Measurements from ENCODE around the gene ITPR1. TPM values are rescaled to one million over a fixed set of nuclear protein-coding genes. Genes with fewer than 3 reads are reported as not detected.
A peak's percentile ranks its signal among the peaks of the same experiment; 100 is the strongest.

Gene ITPR1
- total RNA-seq, 1 experiment from 2014 or later, result 48.5 TPM

GRCh38 chr3:4600493-4600892, 107.3 kb downstream of the ITPR1 start:
- Histone ChIP-seq H3K4me2 (ENCODE audit: low read length) (no peak overlapping the region), H4K20me1 (ENCODE audit: low read length) (no peaks in the 10 kb centered on the region), H3F3A (ENCODE audit: low read length, unreplicated experiment) (no peaks in the 10 kb centered on the region), H3K9me2 (replicated peaks; ENCODE audit: low read length) (no peaks in the 10 kb centered on the region), H3K27me3 (ENCODE audit: low read length) (no peaks in the 10 kb centered on the region), H3K36me3 (ENCODE audit: low read depth, low read length) (no peaks in the 10 kb centered on the region), H3K9ac (ENCODE audit: low read length) (no peak overlapping the region), H3K79me2 (ENCODE audit: low read length) (no peaks in the 10 kb centered on the region), H3K4me3 (ENCODE audit: low read length) (no peak overlapping the region), H2AFZ (ENCODE audit: low read length) (no peak overlapping the region), H3K9me3 (ENCODE audit: low read length) (no peaks in the 10 kb centered on the region), H3K27ac (ENCODE audit: low read length) (no peak overlapping the region), H3K4me1 (ENCODE audit: insufficient read depth, low read length) (no peaks in the 10 kb centered on the region)
- DNase-seq (no peak), ATAC-seq (peak; percentile 30; the same call in 1 of the 2 replicates)
- intact Hi-C loops (cut with micrococcal nuclease), result no loop called here
- CTCF ChIA-PET, result no interaction called here
- POLR2A ChIA-PET (ENCODE audit: unreplicated experiment), result no interaction called here
- TF ChIP-seq EZH2 (IDR thresholded peaks at IDR 0.05; ENCODE audit: low read length, unreplicated experiment) (no peak), CTCF (conservative IDR thresholded peaks at IDR 0.05; ENCODE audit: low read depth, low read length) (no peak), EZH2phosphoT487 (IDR thresholded peaks at IDR 0.05; ENCODE audit: borderline replicate concordance, low read length) (no peak)
- no TSS peak for BruUV-seq (replicated peaks)

- Histone ChIP-seq H3K79me2 (ENCODE audit: low read length) (no peaks in the 10 kb centered on the region), H2AFZ (ENCODE audit: low read length) (no peak overlapping the region), H3F3A (ENCODE audit: low read length, unreplicated experiment) (no peaks in the 10 kb centered on the region), H3K9me2 (replicated peaks; ENCODE audit: low read length) (no peaks in the 10 kb centered on the region), H3K4me3 (ENCODE audit: low read length) (no peak overlapping the region), H3K9me3 (ENCODE audit: low read length) (no peaks in the 10 kb centered on the region), H4K20me1 (ENCODE audit: low read length) (no peaks in the 10 kb centered on the region), H3K36me3 (ENCODE audit: low read depth, low read length) (no peaks in the 10 kb centered on the region), H3K4me1 (ENCODE audit: insufficient read depth, low read length) (no peaks in the 10 kb centered on the region), H3K9ac (ENCODE audit: low read length) (no peak overlapping the region), H3K27me3 (ENCODE audit: low read length) (no peaks in the 10 kb centered on the region), H3K4me2 (ENCODE audit: low read length) (no peak overlapping the region), H3K27ac (ENCODE audit: low read length) (no peak overlapping the region)
- no peak for DNase-seq
- no peak for TF ChIP-seq EZH2 (IDR thresholded peaks at IDR 0.05; ENCODE audit: low read length, unreplicated experiment)
- TF ChIP-seq CTCF (conservative IDR thresholded peaks at IDR 0.05; ENCODE audit: low read depth, low read length), result no peak
- no peak for TF ChIP-seq EZH2phosphoT487 (IDR thresholded peaks at IDR 0.05; ENCODE audit: borderline replicate concordance, low read length)
- ChIA-PET POLR2A (ENCODE audit: unreplicated experiment) (no interaction called here), CTCF (no interaction called here)
- BruUV-seq (replicated peaks), result no TSS peak
- ATAC-seq, result no peak
- intact Hi-C loops (cut with micrococcal nuclease), result no loop called here
These were observed 108.7 kb downstream of the ITPR1 start for GRCh38 chr3:4601892-4602291.

DNA sequence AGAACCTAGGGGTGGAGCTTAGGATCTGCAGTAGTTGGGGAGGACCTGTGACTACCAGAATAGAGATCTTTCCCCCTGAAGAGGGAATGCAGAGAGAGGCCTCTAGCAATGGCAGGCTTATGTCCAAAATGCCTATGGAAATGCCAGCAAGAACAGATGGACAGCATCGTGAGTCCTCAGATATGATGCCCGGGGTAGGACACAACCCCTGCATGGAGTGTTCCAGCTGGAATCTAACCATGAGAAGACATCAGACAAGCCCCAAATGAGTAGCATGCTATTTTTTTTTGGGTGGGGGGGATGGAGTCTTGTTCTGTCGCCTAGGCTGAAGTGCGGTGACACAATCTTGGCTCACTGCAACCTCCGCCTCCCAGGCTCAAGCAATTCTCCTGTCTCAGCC, 111.5 kb downstream of the ITPR1 start:
- Histone ChIP-seq H3K9me3 (ENCODE audit: low read length) (no peaks in the 10 kb centered on the region), H3K4me2 (ENCODE audit: low read length) (no peak overlapping the region), H2AFZ (ENCODE audit: low read length) (no peak overlapping the region), H3K4me1 (ENCODE audit: insufficient read depth, low read length) (no peaks in the 10 kb centered on the region), H3K4me3 (ENCODE audit: low read length) (no peak overlapping the region), H3K79me2 (ENCODE audit: low read length) (no peaks in the 10 kb centered on the region), H3K27me3 (ENCODE audit: low read length) (no peaks in the 10 kb centered on the region), H3K9me2 (replicated peaks; ENCODE audit: low read length) (no peaks in the 10 kb centered on the region), H3K27ac (ENCODE audit: low read length) (no peak overlapping the region), H3K9ac (ENCODE audit: low read length) (no peak overlapping the region), H4K20me1 (ENCODE audit: low read length) (no peaks in the 10 kb centered on the region), H3K36me3 (ENCODE audit: low read depth, low read length) (no peaks in the 10 kb centered on the region), H3F3A (ENCODE audit: low read length, unreplicated experiment) (no peaks in the 10 kb centered on the region)
- TF ChIP-seq EZH2phosphoT487 (IDR thresholded peaks at IDR 0.05; ENCODE audit: borderline replicate concordance, low read length) (no peak), CTCF (conservative IDR thresholded peaks at IDR 0.05; ENCODE audit: low read depth, low read length) (no peak), EZH2 (IDR thresholded peaks at IDR 0.05; ENCODE audit: low read length, unreplicated experiment) (no peak)
- BruUV-seq (replicated peaks), result no TSS peak
- DNase-seq, result no peak
- no peak for ATAC-seq
- CTCF ChIA-PET, result no interaction called here
- intact Hi-C loops (cut with micrococcal nuclease), result no loop called here
- POLR2A ChIA-PET (ENCODE audit: unreplicated experiment), result no interaction called here
